WI38 (cell line): ENCODE results near the gene SGSM2.

ENCODE experiments used
- H3K4me3 ChIP-seq: 2 replicates; pipeline ENCODE4 v1.5.1; 2011; ENCODE audit warnings: low read depth, mild to moderate bottlenecking, control low read depth, low read length
- CTCF ChIP-seq: IDR thresholded peaks from 2 replicates; pipeline ENCODE4 v1.5.1; 2012; ENCODE audit warnings: low read depth, mild to moderate bottlenecking, control low read depth, low read length

The SGSM2 gene

GRCh38 chr17:2354311-2354710 lies 17.0 kb downstream of the SGSM2 start:
- H3K4me3 ChIP-seq, result no peak overlapping the region
- TF ChIP-seq CTCF, result no peak

GRCh38 chr17:2357237-2357636 lies 19.9 kb downstream of the SGSM2 start:
- TF ChIP-seq CTCF, result no peak
- no peak overlapping the region for H3K4me3 ChIP-seq

GRCh38 chr17:2357931-2358434 lies 20.7 kb downstream of the SGSM2 start:
- no peak overlapping the region for H3K4me3 ChIP-seq
- no peak for TF ChIP-seq CTCF

- no peak for TF ChIP-seq CTCF
- no peak overlapping the region for H3K4me3 ChIP-seq
Measured at GRCh38 chr17:2361010-2361760, 23.9 kb downstream of the SGSM2 start.

GRCh38 chr17:2362016-2362415 lies 24.7 kb downstream of the SGSM2 start:
- TF ChIP-seq CTCF, result no peak
- H3K4me3 ChIP-seq, result no peak overlapping the region

- H3K4me3 ChIP-seq, result no peak overlapping the region
- no peak for TF ChIP-seq CTCF
Measured at GRCh38 chr17:2362416-2362815, 25.1 kb downstream of the SGSM2 start.

- no peak for TF ChIP-seq CTCF
- H3K4me3 ChIP-seq, result no peak overlapping the region
Measured at GRCh38 chr17:2362881-2363280, 25.6 kb downstream of the SGSM2 start.
